ENCODE results near the gene C12orf76.

GRCh38 chr12:110050927-110051326, 2.6 kb upstream of the C12orf76 start:
- TF ChIP-seq JUNB (IDR thresholded peaks at IDR 0.05; ENCODE audit: unreplicated experiment): no peak
- TF ChIP-seq CTCF (conservative IDR thresholded peaks at IDR 0.05; ENCODE audit: low read depth in 2 of 2): no peak
- no peak for TF ChIP-seq ETS1 (IDR thresholded peaks at IDR 0.05)
- no peak for TF ChIP-seq CREB1 (CRISPR knock-in tag; IDR thresholded peaks at IDR 0.05; ENCODE audit: low read depth)
- TF ChIP-seq EZH2 (IDR thresholded peaks at IDR 0.05; ENCODE audit: low read depth, unreplicated experiment): no peak

All from GM23338 (cell line).